Mammary epithelial cell (primary cell): ENCODE measurements around the gene CYB561D1.

ENCODE experiments used
- CTCF ChIP-seq, 2 donors: IDR thresholded peaks in 1 of 2; conservative IDR thresholded peaks in 1 of 2; 2 replicates each; pipeline ENCODE4 v1.5.1; 2011 to 2012; ENCODE audit warnings: inconsistent platforms in 2 of 2, low read length in 2 of 2, mild to moderate bottlenecking in 2 of 2, control low read depth in 1 of 2, low read depth in 1 of 2; ENCODE audit not compliant: insufficient read depth in 1 of 2; ENCODE audit errors: extremely low read depth in 1 of 2
- EZH2 ChIP-seq: IDR thresholded peaks from 2 replicates; pipeline ENCODE4 v1.6.1; 2012; ENCODE audit warnings: low read length, inconsistent platforms, borderline replicate concordance

GRCh38 chr1:109513110-109513710 lies 19.3 kb downstream of the CYB561D1 start:
- TF ChIP-seq CTCF (conservative IDR thresholded peaks at IDR 0.05 in 1 of 2, IDR thresholded peaks at IDR 0.05 in 1 of 2; ENCODE audit: extremely low read depth in 1 of 2, insufficient read depth in 1 of 2, low read depth in 1 of 2, low read length in 2 of 2): no peak
- TF ChIP-seq EZH2: no peak
